Bronchial epithelial cell (primary cell): ENCODE results near the gene SLC5A12. TPM values are rescaled to one million over a fixed set of nuclear protein-coding genes. Genes with fewer than 3 reads are reported as not detected.
"Not testable (repeated sequence)": the region's sequence is repeated elsewhere in the genome, so short reads cannot be mapped to it uniquely, and the experiment has no call there.

Experiments
- DNase-seq: peaks from one replicate; pipeline ENCODE4 v3.0.0-alpha.2; 2010; ENCODE audit warnings: low read depth
- FAIRE-seq: peaks from 2 replicates; lab custom pipeline; 2011; peaks lifted over from hg19 to GRCh38; lab: Jason Lieb, UNC
- H3K27me3 ChIP-seq: 2 replicates; pipeline ENCODE4 v1.5.1; 2011; ENCODE audit warnings: low read length; ENCODE audit not compliant: control insufficient read depth, insufficient read depth
- H3K36me3 ChIP-seq: 2 replicates; pipeline ENCODE4 v1.5.1; 2011; ENCODE audit warnings: low read length; ENCODE audit not compliant: control insufficient read depth, insufficient read depth
- H3K4me3 ChIP-seq: 2 replicates; pipeline ENCODE4 v1.5.1; 2011; ENCODE audit warnings: mild to moderate bottlenecking, low read depth, low read length, control low read depth
- CTCF ChIP-seq: IDR thresholded peaks from 2 replicates; pipeline ENCODE4 v1.5.1; 2011; ENCODE audit warnings: mild to moderate bottlenecking, moderate library complexity, low read length, control low read depth, inconsistent platforms; ENCODE audit not compliant: insufficient read depth, severe bottlenecking
- total RNA-seq: library from RNA; depleted of rRNA; stranded (reverse); fragments of >200 nt; gene quantifications from 2 replicates; pipeline ENCODE4 v1.2.1, GENCODE V29; 2014

Gene SLC5A12
- total RNA-seq, 1 donor from 2014 or later: not detected

GRCh38 chr11:26655287-26655686, 66.6 kb downstream of the SLC5A12 start:
- DNase-seq: no peak
- no peak for FAIRE-seq
- H3K27me3 ChIP-seq: no peaks in the 10 kb centered on the region
- no peaks in the 10 kb centered on the region for H3K36me3 ChIP-seq
- H3K4me3 ChIP-seq: no peak overlapping the region
- no peak for TF ChIP-seq CTCF

- Histone ChIP-seq H3K4me3 (no peak overlapping the region), H3K36me3 (no peaks in the 10 kb centered on the region), H3K27me3 (no peaks in the 10 kb centered on the region)
- no peak for TF ChIP-seq CTCF
- FAIRE-seq (no peak), DNase-seq (peak; percentile 23)
Measured at GRCh38 chr11:26651916-26652315, 69.9 kb downstream of the SLC5A12 start.

DNA sequence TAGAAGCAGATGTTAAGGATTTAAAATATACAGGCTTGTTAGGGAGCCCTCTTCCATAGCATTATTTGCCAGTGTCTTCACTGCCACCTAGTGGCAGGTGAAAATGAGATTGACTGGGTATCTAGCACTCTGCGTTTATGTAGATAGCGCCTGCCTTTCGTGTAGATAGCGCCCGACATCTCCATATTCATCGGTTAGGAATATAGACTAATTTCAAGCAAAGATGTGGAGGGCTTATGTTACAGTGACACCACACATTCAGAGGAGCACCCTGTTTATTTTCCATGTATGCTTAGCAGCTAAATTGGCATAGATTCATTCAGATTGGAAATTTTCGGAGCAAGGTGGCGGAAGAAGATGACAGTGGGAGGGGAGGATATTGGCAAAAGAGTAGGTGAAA, 72.0 kb downstream of the SLC5A12 start:
- DNase-seq (peak; percentile 77), FAIRE-seq (no peak)
- Histone ChIP-seq H3K4me3 (no peak overlapping the region), H3K27me3 (no peaks in the 10 kb centered on the region), H3K36me3 (no peaks in the 10 kb centered on the region)
- peak; percentile 66 for TF ChIP-seq CTCF

DNA sequence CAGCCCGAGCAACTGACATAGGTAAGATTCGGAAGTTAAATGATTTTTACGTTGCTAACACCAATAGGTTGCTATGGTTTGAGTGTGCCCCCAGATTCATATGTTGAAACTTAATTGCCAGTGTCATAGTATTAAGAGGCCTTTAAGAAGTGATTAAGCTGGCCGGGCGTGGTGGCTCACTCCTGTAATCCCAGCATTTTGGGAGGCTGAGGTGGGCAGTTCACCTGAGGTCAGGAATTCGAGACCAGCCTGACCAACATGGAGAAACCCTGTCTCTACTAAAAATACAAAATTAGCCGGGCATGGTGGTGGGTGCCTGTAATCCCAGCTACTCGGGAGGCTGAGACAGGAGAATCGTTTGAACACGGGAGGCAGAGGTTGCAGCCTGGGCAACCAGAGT, 78.5 kb downstream of the SLC5A12 start:
- FAIRE-seq, H3K27me3 ChIP-seq, H3K4me3 ChIP-seq, H3K36me3 ChIP-seq, DNase-seq: not testable (repeated sequence)

- TF ChIP-seq CTCF: no peak
- DNase-seq: no peak
- FAIRE-seq: no peak
- H3K27me3 ChIP-seq: no peaks in the 10 kb centered on the region
- no peaks in the 10 kb centered on the region for H3K36me3 ChIP-seq
- no peak overlapping the region for H3K4me3 ChIP-seq
Measured at GRCh38 chr11:26632691-26633159, 89.1 kb downstream of the SLC5A12 start.

- DNase-seq (peak; percentile 71), FAIRE-seq (no peak)
- H3K27me3 ChIP-seq: no peaks in the 10 kb centered on the region
Measured at GRCh38 chr11:26626346-26626745, 95.5 kb downstream of the SLC5A12 start.

More at GRCh38 chr11:26626346-26626745, 95.5 kb downstream of the SLC5A12 start:
- Histone ChIP-seq H3K36me3 (no peaks in the 10 kb centered on the region), H3K4me3 (no peak overlapping the region)
- TF ChIP-seq CTCF: no peak
